ENCODE measurements around the gene WRAP73.

DNA sequence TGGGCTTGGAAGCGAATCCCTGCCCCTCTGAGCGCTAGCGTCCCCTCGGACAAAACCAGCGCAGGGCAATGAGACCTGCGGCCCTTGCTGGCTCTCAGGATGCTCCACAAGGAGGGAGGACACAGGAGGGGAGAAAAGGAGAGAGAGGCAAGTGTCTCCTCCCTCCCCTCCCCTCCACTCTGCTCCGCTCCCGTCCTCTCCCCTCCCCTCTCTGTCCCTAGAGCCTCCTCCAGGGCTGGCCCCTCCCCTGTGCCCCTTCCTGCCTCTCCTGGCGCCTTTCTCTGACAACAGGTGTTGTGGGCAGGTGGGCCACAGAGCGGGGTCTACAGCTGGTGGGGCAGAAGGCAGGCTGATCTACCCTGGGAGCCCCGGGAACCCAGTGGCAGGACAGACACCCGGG, 37.6 kb upstream of the WRAP73 start:
- TF ChIP-seq, protein P1, sequence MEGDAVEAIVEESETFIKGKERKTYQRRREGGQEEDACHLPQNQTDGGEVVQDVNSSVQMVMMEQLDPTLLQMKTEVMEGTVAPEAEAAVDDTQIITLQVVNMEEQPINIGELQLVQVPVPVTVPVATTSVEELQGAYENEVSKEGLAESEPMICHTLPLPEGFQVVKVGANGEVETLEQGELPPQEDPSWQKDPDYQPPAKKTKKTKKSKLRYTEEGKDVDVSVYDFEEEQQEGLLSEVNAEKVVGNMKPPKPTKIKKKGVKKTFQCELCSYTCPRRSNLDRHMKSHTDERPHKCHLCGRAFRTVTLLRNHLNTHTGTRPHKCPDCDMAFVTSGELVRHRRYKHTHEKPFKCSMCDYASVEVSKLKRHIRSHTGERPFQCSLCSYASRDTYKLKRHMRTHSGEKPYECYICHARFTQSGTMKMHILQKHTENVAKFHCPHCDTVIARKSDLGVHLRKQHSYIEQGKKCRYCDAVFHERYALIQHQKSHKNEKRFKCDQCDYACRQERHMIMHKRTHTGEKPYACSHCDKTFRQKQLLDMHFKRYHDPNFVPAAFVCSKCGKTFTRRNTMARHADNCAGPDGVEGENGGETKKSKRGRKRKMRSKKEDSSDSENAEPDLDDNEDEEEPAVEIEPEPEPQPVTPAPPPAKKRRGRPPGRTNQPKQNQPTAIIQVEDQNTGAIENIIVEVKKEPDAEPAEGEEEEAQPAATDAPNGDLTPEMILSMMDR (conservative IDR thresholded peaks at IDR 0.05; ENCODE audit: low read depth, low read length): no peak
- TF ChIP-seq EZH2phosphoT487 (IDR thresholded peaks at IDR 0.05; ENCODE audit: borderline replicate concordance, low read length): no peak
- no peak for TF ChIP-seq EZH2 (IDR thresholded peaks at IDR 0.05; ENCODE audit: low read length, unreplicated experiment)

Data from PC-3 (cell line).